HG03378 (cell line): ENCODE data around the gene PDCD1.

Experiments used
- ATAC-seq: cut with Tn5 transposase; IDR thresholded peaks from one replicate; pipeline ENCODE4 v1.9.1; 2021; ENCODE audit warnings: mild to moderate bottlenecking, moderate library complexity; ENCODE audit not compliant: unreplicated experiment

PDCD1 gene

DNA sequence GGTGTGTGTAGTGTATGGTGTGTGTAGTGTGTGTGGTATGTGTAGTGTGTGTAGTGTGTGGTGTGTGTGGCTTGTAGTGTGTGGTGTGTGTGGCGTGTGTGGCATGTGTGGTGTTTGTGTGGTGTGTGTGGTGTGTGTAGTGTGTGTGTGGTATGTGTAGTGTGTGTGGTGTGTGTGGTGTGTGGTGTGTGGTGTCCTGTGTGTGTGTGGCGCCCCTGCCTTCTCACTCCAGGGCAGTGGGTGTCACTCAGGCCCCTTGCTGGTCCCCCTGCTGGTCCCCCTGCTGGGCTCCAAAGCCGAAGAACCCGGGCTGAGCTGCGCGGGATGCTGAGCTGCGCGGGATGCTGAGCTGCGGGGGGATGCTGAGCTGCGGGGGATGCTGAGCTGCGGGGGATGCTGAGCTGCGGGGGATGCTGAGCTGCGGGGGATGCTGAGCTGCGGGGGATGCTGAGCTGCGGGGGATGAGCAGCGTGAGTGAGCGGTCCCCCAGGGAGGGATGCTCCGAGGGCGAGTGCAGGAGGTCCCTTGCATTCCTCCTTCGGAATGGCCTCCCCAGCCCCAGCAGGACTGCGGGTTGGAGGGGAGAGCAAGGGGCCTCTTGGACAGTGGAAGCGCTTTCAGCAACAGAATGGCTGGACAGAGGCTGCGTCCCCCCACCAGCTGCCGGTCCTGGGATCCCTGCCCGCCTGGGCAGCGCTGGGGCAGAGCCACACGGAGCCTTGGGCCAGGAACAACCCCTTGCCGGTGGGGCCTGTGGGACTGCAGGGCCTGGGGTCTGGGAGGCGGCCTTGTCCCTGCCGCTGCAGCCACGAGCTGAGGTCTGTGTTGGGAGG is 7.5 kb upstream of the PDCD1 start:
- ATAC-seq = no peak

DNA sequence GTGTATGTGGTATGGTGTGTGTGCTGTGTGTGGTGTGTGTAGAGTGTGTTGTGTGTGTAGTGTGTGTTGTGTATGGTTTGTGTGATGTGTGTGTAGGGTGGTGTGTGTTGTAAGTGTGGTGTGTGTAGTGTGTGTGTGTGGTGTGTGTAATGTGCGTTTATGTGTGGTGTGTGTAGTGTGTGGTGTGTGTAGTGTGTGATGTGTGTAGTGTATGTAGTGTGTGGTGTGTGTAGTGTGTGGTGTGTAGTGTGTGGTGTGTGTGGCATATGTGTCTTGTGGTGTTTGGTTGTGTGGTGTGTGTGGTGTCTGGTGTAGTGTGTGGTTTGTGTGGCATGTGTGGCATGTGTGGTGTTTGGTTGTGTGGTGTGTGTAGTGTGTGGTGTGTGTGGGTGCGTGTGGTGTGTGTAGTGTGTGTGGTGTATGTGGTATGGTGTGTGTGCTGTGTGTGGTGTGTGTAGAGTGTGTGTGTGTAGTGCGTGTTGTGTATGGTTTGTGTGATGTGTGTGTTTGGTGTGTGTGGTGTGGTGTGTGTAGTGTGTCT is 6.8 kb upstream of the PDCD1 start:
- no peak for ATAC-seq

DNA sequence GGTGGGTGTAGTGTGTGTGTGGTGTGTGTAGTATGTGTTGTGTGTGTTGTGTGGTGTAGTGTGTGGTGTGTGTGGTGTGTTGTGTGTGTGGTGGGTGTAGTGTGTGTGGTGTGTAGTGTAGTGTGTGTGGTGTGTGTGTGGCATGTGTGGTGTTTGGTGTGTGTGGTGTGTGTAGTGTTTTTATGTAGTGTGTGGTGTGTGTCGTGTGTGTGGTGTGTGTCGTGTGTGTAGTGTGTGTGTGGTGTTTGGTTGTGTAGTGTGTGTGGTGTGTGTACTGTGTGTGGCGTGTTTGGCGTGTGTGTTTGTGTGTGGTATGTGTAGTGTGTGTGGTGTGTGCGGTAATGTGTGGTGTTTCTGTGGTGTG is 6.1 kb upstream of the PDCD1 start:
- ATAC-seq = no peak

DNA sequence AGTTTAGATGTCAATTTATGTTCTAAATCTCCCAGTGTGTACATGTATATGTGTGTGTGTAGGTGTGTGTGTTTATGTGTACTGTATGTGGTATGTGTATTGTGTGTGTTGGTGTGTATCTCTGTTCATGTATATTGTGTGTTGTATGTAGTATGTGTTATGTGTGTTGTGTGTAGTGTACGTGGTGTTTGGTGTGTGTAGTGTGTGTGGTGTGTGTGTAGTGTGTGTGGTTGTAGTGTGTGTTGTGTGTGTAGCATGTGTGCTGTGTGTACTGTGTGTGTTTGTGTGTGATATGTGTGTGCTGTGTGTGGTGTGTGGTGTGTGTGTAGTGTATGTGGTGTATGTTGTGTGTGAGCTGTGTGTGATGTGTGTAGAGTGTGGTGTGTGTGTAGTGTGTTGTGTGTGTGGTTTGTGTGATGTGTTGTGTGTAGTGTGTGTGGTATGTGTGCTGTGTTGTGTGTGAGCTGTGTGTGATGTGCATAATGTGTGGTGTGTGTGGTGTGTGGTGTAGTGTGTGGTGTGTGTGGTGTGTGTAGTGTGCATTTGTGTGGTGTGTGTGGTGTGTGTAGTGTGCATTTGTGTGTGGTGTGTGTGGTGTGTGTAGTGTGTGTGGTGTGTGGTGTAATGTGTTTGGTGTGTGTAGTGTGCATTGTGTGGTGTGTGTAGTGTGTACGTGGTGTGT is 5.6 kb upstream of the PDCD1 start:
- no peak for ATAC-seq

DNA sequence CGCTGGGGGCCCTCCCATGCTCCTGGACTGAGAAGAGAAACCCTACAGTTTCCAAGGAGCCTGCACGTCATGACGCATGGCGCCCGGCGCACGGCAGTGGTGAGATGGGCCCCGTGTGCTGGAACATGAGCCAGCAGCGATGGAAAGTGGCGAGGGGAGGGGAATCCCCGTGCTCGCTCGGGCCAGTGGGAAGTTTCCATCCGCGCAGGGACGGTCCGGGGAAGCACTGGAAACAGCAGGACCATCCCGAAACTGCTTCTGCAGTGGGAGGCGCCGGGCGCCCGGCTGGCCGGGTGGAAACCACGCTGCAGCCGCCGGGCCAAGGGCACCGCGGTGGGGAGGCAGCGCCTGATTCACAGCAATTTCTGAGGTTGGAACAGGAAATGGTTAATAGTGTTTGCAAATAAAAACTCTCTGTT is 4.9 kb upstream of the PDCD1 start:
- no peak for ATAC-seq

DNA sequence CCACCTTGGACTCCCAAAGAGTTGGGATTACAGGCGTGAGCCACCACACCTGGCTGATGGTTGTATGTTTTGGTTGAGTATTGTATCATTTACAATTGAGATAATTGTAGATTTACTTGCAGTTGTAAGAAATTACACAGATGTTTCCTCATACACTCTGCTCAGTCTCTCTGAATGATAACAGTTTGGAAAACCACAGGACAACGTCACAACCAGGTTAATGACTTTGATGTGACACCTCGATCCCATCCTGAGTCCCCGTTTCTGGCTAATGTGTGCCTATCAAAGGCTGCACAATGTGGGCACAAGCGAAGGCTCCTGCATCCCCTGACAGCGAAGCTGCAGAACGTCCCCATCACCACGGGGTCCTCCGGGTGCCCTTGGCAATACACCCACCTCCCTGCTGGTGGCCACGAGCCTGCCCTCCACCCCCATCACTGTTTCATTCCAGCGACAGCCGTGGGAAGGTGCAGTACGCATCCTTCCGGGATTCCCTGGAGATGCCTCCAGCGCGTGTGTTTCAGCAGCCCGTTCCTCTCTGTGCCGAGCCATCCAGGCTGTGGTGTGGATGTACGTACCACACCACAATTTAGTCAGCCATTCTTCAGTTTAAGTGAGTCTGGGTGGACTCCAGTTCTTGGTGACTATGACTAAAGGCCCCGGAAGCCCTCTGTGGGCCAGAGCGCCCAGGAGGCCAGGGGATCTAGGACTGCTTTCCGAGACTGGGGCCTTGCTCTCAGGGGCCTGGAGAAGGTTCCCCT is 4.3 kb upstream of the PDCD1 start:
- no peak for ATAC-seq

DNA sequence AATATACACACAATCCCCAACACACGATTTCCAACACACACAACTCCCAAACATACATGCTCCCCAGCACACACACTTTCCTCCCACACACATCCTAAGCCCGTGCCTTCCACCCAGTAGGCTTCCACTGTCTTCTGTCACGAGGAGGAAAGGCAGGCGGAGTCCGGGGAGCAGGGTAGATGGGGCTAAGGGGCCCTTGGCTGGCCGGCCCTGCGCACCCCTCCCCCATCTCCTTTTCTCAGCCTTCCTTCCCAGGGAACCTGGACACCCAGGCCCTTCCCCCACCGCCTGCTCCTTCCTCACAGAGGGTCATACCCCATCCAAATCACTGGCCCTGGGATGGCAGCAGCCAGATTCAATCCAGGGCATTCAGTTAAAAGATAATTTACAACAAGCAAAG is 3.4 kb upstream of the PDCD1 start:
- no peak for ATAC-seq

DNA sequence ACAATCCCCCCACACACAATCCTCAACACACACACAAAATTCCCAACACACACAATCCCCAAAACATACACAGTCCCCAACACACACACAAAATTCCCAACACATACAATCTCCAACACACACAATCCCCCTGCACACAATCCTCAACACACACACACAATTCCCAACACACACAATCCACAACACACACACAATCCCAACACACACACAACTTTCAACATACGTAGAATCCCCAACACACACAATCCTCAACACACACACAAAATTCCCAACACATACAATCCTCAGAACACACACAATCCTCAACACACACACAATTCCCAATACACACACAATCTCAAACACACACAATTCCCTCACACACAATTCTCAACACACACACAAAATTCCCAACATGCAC is 2.6 kb upstream of the PDCD1 start:
- ATAC-seq = no peak

DNA sequence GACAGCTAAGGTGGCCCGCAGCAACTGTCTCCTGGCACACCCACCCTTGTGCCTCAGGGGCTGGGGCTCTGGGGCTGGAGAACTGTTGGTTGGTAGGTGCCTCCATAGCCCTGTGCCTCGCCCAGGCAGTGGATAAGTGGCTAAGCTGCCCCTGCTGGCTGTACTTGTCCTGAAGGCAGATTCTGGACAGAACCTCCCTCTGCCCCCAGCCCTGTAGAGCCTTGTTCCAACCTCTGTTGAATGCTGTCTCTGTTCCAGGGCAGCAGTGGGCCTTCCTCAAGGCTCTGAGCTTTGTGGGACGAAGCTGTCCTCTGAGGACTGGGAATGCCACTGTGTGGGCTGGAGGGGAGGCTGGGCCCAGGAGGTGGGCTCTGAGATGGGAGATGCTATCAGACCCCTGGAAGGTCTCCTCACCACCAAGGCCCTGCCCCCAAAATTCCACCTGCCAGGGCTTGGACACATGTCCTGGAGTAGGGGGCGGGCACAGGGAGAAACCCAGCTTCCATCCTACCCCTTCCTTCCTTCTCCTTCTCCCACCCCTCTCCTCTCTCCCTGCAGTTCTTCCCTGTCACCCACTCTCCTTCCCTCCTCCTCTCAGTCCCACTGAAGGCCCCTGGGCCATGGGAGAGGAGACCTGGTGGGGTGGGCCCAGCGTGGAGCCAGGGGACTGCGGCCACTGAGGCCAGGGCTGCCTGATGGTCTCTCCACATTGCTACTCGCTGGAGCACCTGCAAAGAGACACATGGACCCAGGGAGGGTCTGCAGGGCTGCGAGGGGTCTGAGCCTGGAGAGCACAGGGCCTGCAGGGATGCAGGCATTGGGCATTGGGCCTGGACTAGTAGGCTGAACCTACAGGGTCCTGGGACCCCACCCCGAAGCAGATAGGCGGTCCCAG is 1.7 kb upstream of the PDCD1 start:
- no peak for ATAC-seq

DNA sequence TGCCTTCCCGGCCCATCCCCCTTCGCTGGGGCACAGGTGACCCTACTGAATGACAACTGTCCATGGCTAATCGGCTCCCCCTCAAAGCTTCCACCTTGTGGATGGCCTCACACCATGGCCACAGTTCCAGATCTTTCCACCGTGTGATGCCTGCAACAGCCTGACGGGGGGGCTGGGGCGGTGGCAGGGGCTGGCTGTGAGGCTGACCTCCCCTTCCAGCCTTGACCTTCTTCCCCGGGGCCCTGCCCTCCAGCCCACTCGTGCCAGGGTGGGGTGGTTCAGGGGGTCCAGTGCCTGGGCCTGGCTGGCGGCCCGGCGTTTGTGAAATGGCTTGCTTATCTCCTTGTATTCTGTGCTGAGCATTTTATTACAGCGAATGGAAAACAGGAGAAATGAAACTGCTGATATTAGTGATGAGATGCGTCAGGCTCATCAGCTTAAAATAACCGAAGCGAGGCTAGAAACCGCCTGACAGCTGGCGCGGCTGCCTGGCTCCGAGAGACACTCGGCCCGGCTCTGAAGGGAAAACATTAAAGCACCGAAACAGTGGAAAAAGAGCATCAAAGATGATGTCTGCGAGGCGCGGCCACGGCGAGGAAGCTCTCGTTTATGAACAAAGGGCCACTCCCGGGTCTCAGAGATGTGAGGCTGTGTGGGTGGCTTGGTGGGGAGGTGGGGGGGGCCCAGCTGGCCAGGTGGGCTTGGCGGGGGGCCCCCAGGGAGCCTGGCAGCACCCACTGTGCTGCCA is 916 bp upstream of the PDCD1 start:
- peak; percentile 46 for ATAC-seq

DNA sequence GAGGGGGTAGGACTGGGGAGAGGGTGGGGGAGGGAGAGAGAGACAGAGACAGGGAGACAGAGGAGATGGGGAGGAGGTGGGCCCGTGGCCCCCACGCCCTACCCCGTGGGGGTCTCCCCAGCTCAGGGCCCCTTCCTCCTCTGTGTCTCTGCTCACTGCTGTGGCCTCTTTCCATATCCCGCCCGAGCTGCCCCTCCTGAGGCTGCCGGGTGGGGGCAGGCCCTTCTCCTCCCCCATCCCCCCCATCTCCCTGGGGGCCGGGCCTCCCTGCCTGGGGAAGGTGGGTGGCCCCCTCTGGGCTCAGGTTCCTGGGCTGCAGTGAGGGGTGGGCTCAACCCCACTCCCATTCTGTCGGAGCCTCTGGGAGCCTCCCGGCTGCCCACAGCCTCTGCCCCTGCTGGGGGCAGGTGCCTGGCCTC is 332 bp upstream of the PDCD1 start:
- peak; percentile 9 for ATAC-seq

DNA sequence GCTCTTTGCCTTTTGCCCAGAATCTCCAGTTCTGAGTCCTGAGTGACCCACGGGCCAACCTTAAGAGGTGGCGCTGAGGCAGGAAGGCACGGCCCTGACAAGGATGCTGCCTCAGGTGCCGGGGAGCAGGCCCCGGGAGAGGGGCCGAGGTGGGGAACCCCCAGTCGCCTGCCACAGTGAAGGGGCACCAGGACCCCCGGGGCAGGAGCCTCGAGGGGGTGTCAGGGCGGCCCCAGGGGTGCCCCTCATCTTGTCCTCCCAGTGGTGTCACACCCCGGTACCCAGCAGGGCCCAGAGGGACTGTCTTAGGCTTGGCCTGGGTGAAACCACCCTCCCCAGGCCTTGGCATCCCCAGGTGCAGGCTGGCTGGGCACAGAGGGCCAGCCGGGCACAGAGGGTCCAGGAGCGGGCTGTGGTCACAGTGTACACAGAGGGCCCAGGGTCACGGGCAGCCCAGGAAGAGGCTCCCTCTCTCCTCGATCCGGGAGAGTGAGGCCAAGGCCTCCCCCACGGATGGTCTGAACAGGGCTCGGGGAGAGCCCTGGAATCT is 1.0 kb downstream of the PDCD1 start:
- no peak for ATAC-seq

DNA sequence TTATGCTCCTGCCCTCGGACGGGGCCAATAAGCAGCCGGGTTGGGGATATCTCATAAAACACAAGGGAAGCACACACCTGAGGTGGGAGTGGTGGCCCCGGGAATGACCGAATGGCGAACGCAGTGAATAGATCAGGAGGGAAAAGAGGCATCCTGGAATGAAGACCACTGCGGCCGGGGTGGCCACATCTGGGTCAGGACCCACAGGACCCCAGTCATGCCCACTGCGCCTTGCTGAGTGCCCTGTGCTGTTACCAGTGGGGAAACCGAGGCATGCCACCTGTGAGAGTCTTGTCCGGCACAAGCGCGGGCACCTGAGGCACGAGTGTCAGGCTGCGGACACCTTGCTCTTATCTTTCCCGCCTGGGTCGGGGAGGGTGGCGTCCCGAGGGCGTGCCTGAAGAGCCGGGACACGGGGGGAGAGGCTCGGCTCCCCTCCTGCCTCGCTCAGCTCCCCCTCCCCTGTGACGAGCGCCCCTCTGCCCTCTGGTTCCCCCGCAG is 1.6 kb downstream of the PDCD1 start:
- ATAC-seq = no peak

DNA sequence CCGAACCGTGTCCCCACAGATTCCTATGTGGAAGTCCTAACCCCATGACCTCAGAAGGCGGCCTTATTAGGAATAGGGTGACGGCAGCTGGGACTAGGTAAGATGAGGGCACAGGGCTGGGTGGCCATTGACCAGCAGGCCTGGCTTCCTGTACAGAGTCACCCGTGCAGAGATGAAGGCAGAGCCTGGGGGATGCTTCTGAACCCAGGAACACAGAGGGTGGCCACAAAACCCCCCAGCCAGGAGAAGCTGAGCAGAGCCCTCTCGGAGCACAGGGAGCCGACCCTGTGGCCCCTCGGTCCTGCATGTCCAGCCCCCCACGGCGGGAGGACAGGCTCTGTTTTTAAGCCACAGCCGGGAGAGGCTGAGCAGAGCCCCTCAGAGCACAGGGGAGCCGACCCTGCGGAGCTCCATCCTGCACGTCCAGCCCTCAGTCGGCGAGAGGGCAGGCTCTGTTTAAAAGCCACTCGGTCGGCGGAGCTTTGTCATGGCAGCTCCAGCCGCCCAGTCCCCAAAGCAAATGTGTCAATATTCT is 2.7 kb downstream of the PDCD1 start:
- ATAC-seq = no peak

DNA sequence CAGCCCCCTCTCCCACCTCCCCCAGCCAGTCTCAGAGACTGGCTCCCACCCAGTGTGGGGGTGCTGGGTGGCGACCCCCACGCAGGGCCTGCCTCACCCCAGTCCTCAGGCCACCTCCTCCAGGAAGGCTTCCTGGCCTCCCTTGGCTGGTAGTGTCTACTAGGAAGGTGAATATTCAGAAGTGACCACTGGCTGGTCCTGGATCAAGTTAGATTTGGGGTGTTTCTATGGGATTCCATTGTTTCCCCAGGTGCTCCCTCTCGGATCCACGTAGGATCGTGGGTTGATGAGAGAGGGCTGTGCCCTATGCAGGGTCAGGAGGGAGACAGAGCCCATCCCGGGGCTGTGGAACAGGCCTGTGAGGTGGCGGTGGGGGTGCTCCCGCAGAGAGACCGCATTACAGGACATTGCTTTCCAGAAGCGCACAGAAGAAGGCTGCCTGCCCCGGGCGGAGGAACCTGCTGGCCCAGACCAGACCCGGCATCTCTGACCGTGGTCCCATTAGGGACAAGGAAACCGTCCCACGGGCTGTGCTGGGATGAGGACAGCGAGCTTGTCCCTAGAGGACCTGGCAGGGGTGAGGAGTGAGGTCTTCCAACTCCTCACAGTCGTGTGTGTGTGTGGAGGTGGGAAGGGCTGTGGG is 3.3 kb downstream of the PDCD1 start:
- no peak for ATAC-seq

DNA sequence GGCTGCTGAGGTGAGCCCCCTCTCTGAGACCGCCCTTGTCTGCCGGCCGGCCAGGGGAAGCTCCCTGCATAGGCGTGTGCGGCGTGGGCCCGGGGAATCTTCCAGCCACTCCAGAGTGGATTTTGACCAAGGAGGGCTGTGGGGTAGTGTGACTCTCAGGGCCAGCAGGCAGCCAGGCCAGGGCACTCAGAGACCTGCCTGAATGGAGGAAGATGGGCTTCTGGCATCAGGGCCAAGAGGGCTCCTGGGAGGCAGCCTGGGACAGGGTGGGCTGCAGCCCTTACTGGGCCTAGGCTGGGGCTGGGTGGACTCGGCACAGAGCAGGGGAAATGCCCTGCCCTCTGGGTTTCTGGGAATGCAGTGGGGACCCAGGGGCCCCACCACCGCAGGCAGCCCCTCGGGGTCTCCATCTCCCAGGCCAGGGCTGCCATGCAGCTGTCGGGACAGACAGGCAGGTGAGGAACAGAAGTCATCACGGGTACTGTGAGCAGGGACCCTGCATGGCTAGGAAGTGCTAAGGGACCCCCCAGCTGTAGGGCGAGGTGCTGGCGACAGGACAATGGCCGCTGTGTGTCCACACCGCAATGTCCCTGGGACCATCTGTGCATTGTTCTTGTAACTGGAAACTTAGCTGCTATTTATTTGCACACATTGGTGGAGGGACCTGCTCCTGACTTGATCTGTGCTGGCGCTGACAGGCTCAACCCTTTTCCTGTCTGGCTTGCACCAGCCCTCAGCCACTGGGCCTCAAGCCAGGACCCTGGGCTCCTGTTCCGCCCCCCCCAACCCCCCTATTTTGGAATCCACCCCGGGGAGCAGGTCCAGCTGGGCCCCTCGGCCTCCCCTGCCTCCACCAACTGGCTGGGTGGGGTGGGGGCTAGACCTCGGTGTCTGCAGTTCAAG is 4.1 kb downstream of the PDCD1 start:
- no peak for ATAC-seq

DNA sequence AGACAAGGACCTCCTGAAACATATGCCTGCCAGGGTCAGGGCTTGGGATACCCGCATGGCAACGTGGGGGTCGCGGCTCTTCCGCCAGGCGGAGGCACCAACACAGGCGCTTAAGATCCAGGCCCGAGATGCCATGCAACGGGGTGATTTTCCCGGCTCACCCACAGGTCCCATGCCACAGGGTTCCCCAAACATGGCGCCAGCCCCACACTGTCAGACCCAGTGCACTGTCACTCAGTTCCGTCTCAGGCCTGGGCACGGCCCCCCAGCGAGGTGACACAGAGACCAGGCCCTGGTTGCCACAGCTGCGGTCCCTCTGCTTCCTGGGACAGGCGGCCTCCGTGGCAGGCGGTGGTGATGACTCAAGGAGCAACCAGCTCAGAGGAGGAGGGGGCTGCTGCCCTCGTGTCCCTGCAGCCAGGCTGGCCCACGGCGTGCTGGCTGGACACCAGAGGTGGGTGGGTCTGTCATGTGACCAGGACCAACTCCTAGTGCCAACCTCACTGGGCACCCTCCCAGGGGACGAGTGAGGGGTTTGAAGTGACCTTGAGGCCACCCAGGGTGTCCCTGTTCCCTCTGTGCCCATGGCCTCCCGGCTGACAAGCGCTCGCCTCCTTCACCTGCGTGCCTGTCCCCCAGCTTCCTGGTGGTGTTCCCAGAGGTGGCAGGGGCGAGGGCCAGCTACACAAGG is 4.9 kb downstream of the PDCD1 start:
- ATAC-seq = no peak
